HepG2 (cell line): ENCODE measurements around the gene PRKN.

Source experiments
- BRD4 ChIP-seq: sonication (generic); formaldehyde crosslinking; IDR thresholded peaks from 2 replicates; pipeline ENCODE4 v1.4.0; 2020; ENCODE audit warnings: missing genetic modification reagents
- EP300 ChIP-seq, 3 experiments: sonication (generic) in 1 of 3; formaldehyde crosslinking in 1 of 3; IDR thresholded peaks; 2 replicates each; pipeline versions ENCODE4 v1.5.1 to v1.6.1; 2011 to 2020; ENCODE audit warnings: low read depth in 2 of 3, low read length in 2 of 3, borderline replicate concordance in 1 of 3, improper control_type of control experiment in 1 of 3, mild to moderate bottlenecking in 1 of 3, missing genetic modification reagents in 1 of 3, moderate library complexity in 1 of 3
- MAZ ChIP-seq, 2 experiments: sonication (generic) in 1 of 2; formaldehyde crosslinking in 1 of 2; IDR thresholded peaks; 2 replicates each; pipeline versions ENCODE4 v1.5.0 to v1.6.1; 2012 to 2020; ENCODE audit warnings: low read depth in 2 of 2, mild to moderate bottlenecking in 2 of 2, borderline replicate concordance in 1 of 2, improper control_type of control experiment in 1 of 2, low read length in 1 of 2, missing genetic modification reagents in 1 of 2, moderate library complexity in 1 of 2
- POLR2A ChIP-seq, 2 experiments: IDR thresholded peaks; 2 replicates each; pipeline ENCODE4 v1.6.1; 2011; ENCODE audit warnings: low read depth in 2 of 2, low read length in 2 of 2, mild to moderate bottlenecking in 1 of 2, moderate library complexity in 1 of 2; ENCODE audit not compliant: insufficient read depth in 1 of 2
- POLR2AphosphoS5 ChIP-seq: IDR thresholded peaks from 2 replicates; pipeline ENCODE4 v1.6.1; 2012; ENCODE audit warnings: low read depth, low read length
- TARDBP ChIP-seq: sonication (generic); formaldehyde crosslinking; IDR thresholded peaks from 2 replicates; pipeline ENCODE4 v1.8.0; 2022; ENCODE audit warnings: mild to moderate bottlenecking, missing genetic modification reagents
- TCF7 ChIP-seq: sonication (generic); IDR thresholded peaks from 2 replicates; pipeline ENCODE4 v1.6.1; 2016; ENCODE audit warnings: antibody characterized with exemption, low read depth
- ZKSCAN5 ChIP-seq: sonication (generic); formaldehyde crosslinking; IDR thresholded peaks from 2 replicates; pipeline ENCODE4 v1.5.1; 2020; ENCODE audit warnings: mild to moderate bottlenecking, missing genetic modification reagents
- ZNF784 ChIP-seq: sonication (generic); formaldehyde crosslinking; IDR thresholded peaks from 2 replicates; pipeline ENCODE4 v1.5.1; 2020; ENCODE audit warnings: missing genetic modification reagents, mild to moderate bottlenecking, borderline replicate concordance
- ZNF883 ChIP-seq: sonication (generic); formaldehyde crosslinking; IDR thresholded peaks from 2 replicates; pipeline ENCODE4 v1.5.1; 2020; ENCODE audit warnings: mild to moderate bottlenecking, missing genetic modification reagents; ENCODE audit errors: not compliant biosample characterization
- ZSCAN30 ChIP-seq: sonication (generic); formaldehyde crosslinking; IDR thresholded peaks from 2 replicates; pipeline ENCODE4 v1.5.0; 2020; ENCODE audit warnings: mild to moderate bottlenecking, missing genetic modification reagents
- TF ChIP-seq, protein P1 (sequence below): sonication (generic); formaldehyde crosslinking; IDR thresholded peaks from 2 replicates; pipeline ENCODE4 v1.5.0; 2020; ENCODE audit warnings: mild to moderate bottlenecking, missing genetic modification reagents, moderate library complexity
- TF ChIP-seq, protein P2 (sequence below): sonication (generic); formaldehyde crosslinking; IDR thresholded peaks from 2 replicates; pipeline ENCODE4 v1.5.0; 2020; ENCODE audit warnings: mild to moderate bottlenecking, missing genetic modification reagents, borderline replicate concordance

GRCh38 chr6:161618831-161619454 is 1108.6 kb downstream of the PRKN start:
- TF ChIP-seq ZNF883 (CRISPR knock-in tag) (no peak), POLR2AphosphoS5 (no peak), POLR2A (IDR thresholded peaks at IDR 0.05; ENCODE audit: insufficient read depth in 1 of 2, low read depth in 2 of 2, low read length in 2 of 2) (no peak), TCF7 (no peak), ZSCAN30 (CRISPR knock-in tag) (no peak), BRD4 (no peak), TARDBP (CRISPR knock-in tag) (no peak), EP300 (IDR thresholded peaks at IDR 0.05; ENCODE audit: low read depth in 2 of 2, low read length in 2 of 2) (no peak), EP300 (CRISPR knock-in tag; IDR thresholded peaks at IDR 0.05; ENCODE audit: borderline replicate concordance) (no peak), ZKSCAN5 (CRISPR knock-in tag) (no peak), MAZ (IDR thresholded peaks at IDR 0.05; ENCODE audit: borderline replicate concordance, low read depth, low read length) (no peak), MAZ (CRISPR knock-in tag; IDR thresholded peaks at IDR 0.05; ENCODE audit: low read depth) (no peak), ZNF784 (CRISPR knock-in tag) (no peak)
- TF ChIP-seq, protein P1, sequence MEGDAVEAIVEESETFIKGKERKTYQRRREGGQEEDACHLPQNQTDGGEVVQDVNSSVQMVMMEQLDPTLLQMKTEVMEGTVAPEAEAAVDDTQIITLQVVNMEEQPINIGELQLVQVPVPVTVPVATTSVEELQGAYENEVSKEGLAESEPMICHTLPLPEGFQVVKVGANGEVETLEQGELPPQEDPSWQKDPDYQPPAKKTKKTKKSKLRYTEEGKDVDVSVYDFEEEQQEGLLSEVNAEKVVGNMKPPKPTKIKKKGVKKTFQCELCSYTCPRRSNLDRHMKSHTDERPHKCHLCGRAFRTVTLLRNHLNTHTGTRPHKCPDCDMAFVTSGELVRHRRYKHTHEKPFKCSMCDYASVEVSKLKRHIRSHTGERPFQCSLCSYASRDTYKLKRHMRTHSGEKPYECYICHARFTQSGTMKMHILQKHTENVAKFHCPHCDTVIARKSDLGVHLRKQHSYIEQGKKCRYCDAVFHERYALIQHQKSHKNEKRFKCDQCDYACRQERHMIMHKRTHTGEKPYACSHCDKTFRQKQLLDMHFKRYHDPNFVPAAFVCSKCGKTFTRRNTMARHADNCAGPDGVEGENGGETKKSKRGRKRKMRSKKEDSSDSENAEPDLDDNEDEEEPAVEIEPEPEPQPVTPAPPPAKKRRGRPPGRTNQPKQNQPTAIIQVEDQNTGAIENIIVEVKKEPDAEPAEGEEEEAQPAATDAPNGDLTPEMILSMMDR (CRISPR knock-in tag), result peak; percentile 59
- TF ChIP-seq, protein P2, sequence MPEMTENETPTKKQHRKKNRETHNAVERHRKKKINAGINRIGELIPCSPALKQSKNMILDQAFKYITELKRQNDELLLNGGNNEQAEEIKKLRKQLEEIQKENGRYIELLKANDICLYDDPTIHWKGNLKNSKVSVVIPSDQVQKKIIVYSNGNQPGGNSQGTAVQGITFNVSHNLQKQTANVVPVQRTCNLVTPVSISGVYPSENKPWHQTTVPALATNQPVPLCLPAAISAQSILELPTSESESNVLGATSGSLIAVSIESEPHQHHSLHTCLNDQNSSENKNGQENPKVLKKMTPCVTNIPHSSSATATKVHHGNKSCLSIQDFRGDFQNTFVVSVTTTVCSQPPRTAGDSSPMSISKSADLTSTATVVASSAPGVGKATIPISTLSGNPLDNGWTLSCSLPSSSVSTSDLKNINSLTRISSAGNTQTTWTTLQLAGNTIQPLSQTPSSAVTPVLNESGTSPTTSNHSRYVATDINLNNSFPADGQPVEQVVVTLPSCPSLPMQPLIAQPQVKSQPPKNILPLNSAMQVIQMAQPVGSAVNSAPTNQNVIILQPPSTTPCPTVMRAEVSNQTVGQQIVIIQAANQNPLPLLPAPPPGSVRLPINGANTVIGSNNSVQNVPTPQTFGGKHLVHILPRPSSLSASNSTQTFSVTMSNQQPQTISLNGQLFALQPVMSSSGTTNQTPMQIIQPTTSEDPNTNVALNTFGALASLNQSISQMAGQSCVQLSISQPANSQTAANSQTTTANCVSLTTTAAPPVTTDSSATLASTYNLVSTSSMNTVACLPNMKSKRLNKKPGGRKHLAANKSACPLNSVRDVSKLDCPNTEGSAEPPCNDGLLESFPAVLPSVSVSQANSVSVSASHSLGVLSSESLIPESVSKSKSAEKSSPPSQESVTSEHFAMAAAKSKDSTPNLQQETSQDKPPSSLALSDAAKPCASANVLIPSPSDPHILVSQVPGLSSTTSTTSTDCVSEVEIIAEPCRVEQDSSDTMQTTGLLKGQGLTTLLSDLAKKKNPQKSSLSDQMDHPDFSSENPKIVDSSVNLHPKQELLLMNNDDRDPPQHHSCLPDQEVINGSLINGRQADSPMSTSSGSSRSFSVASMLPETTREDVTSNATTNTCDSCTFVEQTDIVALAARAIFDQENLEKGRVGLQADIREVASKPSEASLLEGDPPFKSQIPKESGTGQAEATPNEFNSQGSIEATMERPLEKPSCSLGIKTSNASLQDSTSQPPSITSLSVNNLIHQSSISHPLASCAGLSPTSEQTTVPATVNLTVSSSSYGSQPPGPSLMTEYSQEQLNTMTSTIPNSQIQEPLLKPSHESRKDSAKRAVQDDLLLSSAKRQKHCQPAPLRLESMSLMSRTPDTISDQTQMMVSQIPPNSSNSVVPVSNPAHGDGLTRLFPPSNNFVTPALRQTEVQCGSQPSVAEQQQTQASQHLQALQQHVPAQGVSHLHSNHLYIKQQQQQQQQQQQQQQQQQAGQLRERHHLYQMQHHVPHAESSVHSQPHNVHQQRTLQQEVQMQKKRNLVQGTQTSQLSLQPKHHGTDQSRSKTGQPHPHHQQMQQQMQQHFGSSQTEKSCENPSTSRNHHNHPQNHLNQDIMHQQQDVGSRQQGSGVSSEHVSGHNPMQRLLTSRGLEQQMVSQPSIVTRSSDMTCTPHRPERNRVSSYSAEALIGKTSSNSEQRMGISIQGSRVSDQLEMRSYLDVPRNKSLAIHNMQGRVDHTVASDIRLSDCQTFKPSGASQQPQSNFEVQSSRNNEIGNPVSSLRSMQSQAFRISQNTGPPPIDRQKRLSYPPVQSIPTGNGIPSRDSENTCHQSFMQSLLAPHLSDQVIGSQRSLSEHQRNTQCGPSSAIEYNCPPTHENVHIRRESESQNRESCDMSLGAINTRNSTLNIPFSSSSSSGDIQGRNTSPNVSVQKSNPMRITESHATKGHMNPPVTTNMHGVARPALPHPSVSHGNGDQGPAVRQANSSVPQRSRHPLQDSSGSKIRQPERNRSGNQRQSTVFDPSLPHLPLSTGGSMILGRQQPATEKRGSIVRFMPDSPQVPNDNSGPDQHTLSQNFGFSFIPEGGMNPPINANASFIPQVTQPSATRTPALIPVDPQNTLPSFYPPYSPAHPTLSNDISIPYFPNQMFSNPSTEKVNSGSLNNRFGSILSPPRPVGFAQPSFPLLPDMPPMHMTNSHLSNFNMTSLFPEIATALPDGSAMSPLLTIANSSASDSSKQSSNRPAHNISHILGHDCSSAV (CRISPR knock-in tag), result no peak
